Small intestine (tissue), 16 donors: Measurements from ENCODE around the gene BATF. TPM values are rescaled to one million over a fixed set of nuclear protein-coding genes. Genes with fewer than 3 reads are reported as not detected.
A peak's percentile ranks its signal among the peaks of the same experiment; 100 is the strongest.
"Not testable (repeated sequence)": the region's sequence is repeated elsewhere in the genome, so short reads cannot be mapped to it uniquely, and the experiment has no call there.

Experiments
- DNase-seq, 2 donors: peaks; one replicate each; pipeline versions ENCODE4 v3.0.0 to v3.0.0-alpha.2; 2013
- FAIRE-seq: peaks from 2 replicates; lab custom pipeline; 2012; peaks lifted over from hg19 to GRCh38; lab: Jason Lieb, UNC
- H3K27ac ChIP-seq, 3 donors: one replicate each; pipeline ENCODE4 v1.5.1; 2013; ENCODE audit warnings: low read length in 2 of 3, mild to moderate bottlenecking in 2 of 3, control low read depth in 1 of 3, inconsistent platforms in 1 of 3, low read depth in 1 of 3, moderate library complexity in 1 of 3
- H3K27me3 ChIP-seq, 3 donors: one replicate each; pipeline ENCODE4 v1.6.1; 2013; ENCODE audit warnings: low read length in 3 of 3, inconsistent platforms in 1 of 3; ENCODE audit not compliant: control insufficient read depth in 3 of 3, insufficient read depth in 3 of 3
- H3K36me3 ChIP-seq, 3 donors: one replicate each; pipeline ENCODE4 v1.6.1; 2013; ENCODE audit warnings: low read length in 3 of 3, inconsistent platforms in 1 of 3, low read depth in 1 of 3, mild to moderate bottlenecking in 1 of 3, moderate library complexity in 1 of 3; ENCODE audit not compliant: control insufficient read depth in 3 of 3, insufficient read depth in 2 of 3
- H3K4me1 ChIP-seq, 3 donors: one replicate each; pipeline ENCODE4 v1.6.1; 2013; ENCODE audit warnings: low read length in 2 of 3, inconsistent platforms in 1 of 3, low read depth in 1 of 3, mild to moderate bottlenecking in 1 of 3, moderate library complexity in 1 of 3; ENCODE audit not compliant: control insufficient read depth in 3 of 3, insufficient read depth in 2 of 3
- H3K4me3 ChIP-seq, 3 donors: one replicate each; pipeline ENCODE4 v1.5.1; 2013; ENCODE audit warnings: low read length in 3 of 3, control low read depth in 1 of 3, inconsistent platforms in 1 of 3, low read depth in 1 of 3, mild to moderate bottlenecking in 1 of 3, moderate library complexity in 1 of 3
- H3K9me3 ChIP-seq, 2 donors: one replicate each; pipeline ENCODE4 v1.6.1; 2013; ENCODE audit warnings: low read depth in 1 of 2, low read length in 1 of 2; ENCODE audit not compliant: control insufficient read depth in 2 of 2, insufficient read depth in 1 of 2
- WGBS, 3 donors: extraction: QIAGEN DNeasy Blood & Tissue Kit; methylation state at CpG; one replicate each; pipeline ENCODE4 v1.1.7; 2013; 5-methylcytosine and 5-hydroxymethylcytosine counted together
- long read RNA-seq, 10 donors: transcript quantifications; one replicate each; lab custom pipeline, GENCODE V29; 2026
- polyA plus RNA-seq, 4 donors: library from polyadenylated mRNA; stranded (reverse) in 3 of 4; unstranded in 1 of 4; fragments of 200-250 nt in 3 of 4; fragments of 120-200 nt in 1 of 4; gene quantifications; one replicate each; pipeline versions ENCODE4 v1.2.1 to v1.2.3, GENCODE V29; 2013
- donor health status: healthy with polysubstance abuse.
- donor health status: control.
- donor health status: control.
- donor health status: Bipolar disorder and iron deficiency.
- donor health status: healthy.

The BATF gene
- polyA plus RNA-seq, result 1 to 10 TPM in 3 of 4 donors, under 1 TPM in 1; 0.74 to 5.9 (median 4.7) TPM
- long read RNA-seq, donor 1, result 0 reads
- long read RNA-seq, donor 2, result 0 reads
- long read RNA-seq, donor 3, partial matches to known transcripts, result 0 of 1 reads
- long read RNA-seq, donor 3, other reads (novel, unspliced or antisense), result 0 of 1 reads
- long read RNA-seq, donor 4, result 0 reads
- long read RNA-seq, donor 5, result 0 reads
- long read RNA-seq, donor 6, partial matches to known transcripts, result 0 of 1 reads
- long read RNA-seq, donor 6, other reads (novel, unspliced or antisense), result 0 of 1 reads
- long read RNA-seq, donor 7, result 0 reads
- long read RNA-seq, donor 8, partial matches to known transcripts, result 0 of 2 reads
- long read RNA-seq, donor 8, other reads (novel, unspliced or antisense), result 0 of 2 reads
- long read RNA-seq, donor 9, result 0 reads
- long read RNA-seq, donor 10, partial matches to known transcripts, result 0 of 1 reads
- long read RNA-seq, donor 10, other reads (novel, unspliced or antisense), result 0 of 1 reads

- Histone ChIP-seq H3K9me3 (no peaks in the 10 kb centered on the region), H3K4me3 (peak within 1 kb of the TSS; percentile 8 to 49 (median 38)), H3K27ac (peak within 1 kb of the TSS; percentile 11 to 74 (median 71)), H3K27me3 (no peaks in the 10 kb centered on the region), H3K4me1 (peaks cover 9 to 19% (median 9%) of the 10 kb centered on the region in 3 donors), H3K36me3 (no peaks in the 10 kb centered on the region)
- DNase-seq, result peak in 1 of 2 donors; percentile 61
- 53 to 72% (median 58%) methylated on average over 13 of the region's 13 CpGs for WGBS, 3 donors
- FAIRE-seq, result no peak
These were observed at the start of gene BATF for GRCh38 chr14:75522224-75522982. BATF (plus strand) TSS chr14:75522469; CDS start chr14:75522683, 214 bp downstream.

- H3K4me1 ChIP-seq, result peaks cover 0 to 15% (median 0%) of the 10 kb centered on the region in 3 donors
- peak; percentile 90 to 97 for DNase-seq
- peak overlapping the region in 1 of 3 donors; percentile 60 for H3K27ac ChIP-seq
- H3K9me3 ChIP-seq, H3K27me3 ChIP-seq, FAIRE-seq, H3K4me3 ChIP-seq: not testable (repeated sequence)
- 22 to 64% (median 37%) methylated on average over 6 of the region's 6 CpGs for WGBS, 3 donors
- H3K36me3 ChIP-seq, result peaks cover 7 to 36% (median 8%) of the 10 kb centered on the region in 3 donors
These were observed 48.1 kb upstream of the BATF start for GRCh38 chr14:75474127-75474526.

GRCh38 chr14:75476274-75476995 is 45.8 kb upstream of the BATF start:
- DNase-seq, result peak; percentile 55 to 82
- Histone ChIP-seq H3K27me3 (no peaks in the 10 kb centered on the region), H3K4me3 (no peak overlapping the region), H3K36me3 (peaks cover 0 to 17% (median 0%) of the 10 kb centered on the region in 3 donors), H3K27ac (peak overlapping the region in 1 of 3 donors; percentile 52), H3K4me1 (peaks cover 0 to 15% (median 0%) of the 10 kb centered on the region in 3 donors), H3K9me3 (no peaks in the 10 kb centered on the region)
- 30 to 54% (median 39%) methylated on average over 11 of the region's 11 CpGs for WGBS, 3 donors
- FAIRE-seq, result no peak

- peaks cover 0 to 15% (median 0%) of the 10 kb centered on the region in 3 donors for H3K4me1 ChIP-seq
- no peak overlapping the region for H3K27ac ChIP-seq
- 88 to 94% (median 91%) methylated on average over 5 of the region's 5 CpGs for WGBS, 3 donors
- DNase-seq (no peak), FAIRE-seq (no peak)
- H3K9me3 ChIP-seq, result no peaks in the 10 kb centered on the region
- no peaks in the 10 kb centered on the region for H3K27me3 ChIP-seq
- H3K4me3 ChIP-seq, result no peak overlapping the region
- H3K36me3 ChIP-seq, result peaks cover 0 to 5% (median 0%) of the 10 kb centered on the region in 3 donors
These were observed 44.4 kb upstream of the BATF start for GRCh38 chr14:75477881-75478280.

GRCh38 chr14:75479770-75480600 is 42.3 kb upstream of the BATF start:
- H3K27ac ChIP-seq, result no peak overlapping the region
- H3K9me3 ChIP-seq, result no peaks in the 10 kb centered on the region
- peak in 1 of 2 donors; percentile 15 for DNase-seq
- peaks cover 0 to 5% (median 0%) of the 10 kb centered on the region in 3 donors for H3K36me3 ChIP-seq
- no peak for FAIRE-seq
- no peak overlapping the region for H3K4me3 ChIP-seq
- H3K27me3 ChIP-seq, result no peaks in the 10 kb centered on the region
- peaks cover 0 to 10% (median 0%) of the 10 kb centered on the region in 3 donors for H3K4me1 ChIP-seq
- 61 to 65% (median 65%) methylated on average over 11 of the region's 11 CpGs for WGBS, 3 donors

DNA sequence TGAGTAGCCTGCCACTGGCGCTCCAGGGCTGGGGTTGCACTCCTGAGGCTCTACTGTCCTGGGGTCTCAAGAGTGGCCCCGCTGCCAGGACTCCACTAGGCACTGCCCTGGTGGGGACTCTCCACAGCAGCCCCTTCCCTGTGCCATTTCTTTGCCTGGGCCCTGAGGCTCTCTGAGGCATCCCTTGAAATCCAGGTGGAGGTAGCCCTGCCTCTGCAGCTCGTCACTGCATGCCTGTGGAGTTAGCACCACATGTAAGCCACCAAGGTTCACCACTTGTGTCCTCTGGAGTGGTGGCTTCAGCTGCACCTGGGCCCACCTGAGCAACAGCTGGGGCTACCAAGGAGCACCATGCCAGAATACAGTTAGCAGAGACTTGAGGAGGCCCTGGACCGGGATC is 39.9 kb upstream of the BATF start:
- H3K36me3 ChIP-seq, result no peaks in the 10 kb centered on the region
- no peaks in the 10 kb centered on the region for H3K4me1 ChIP-seq
- FAIRE-seq, result no peak
- no peak for DNase-seq
- no peak overlapping the region for H3K27ac ChIP-seq
- H3K27me3 ChIP-seq, result peaks cover 0 to 4% (median 0%) of the 10 kb centered on the region in 3 donors
- WGBS, 3 donors, result 94 to 97% (median 96%) methylated on average over 4 of the region's 4 CpGs
- H3K4me3 ChIP-seq, result no peak overlapping the region
- no peaks in the 10 kb centered on the region for H3K9me3 ChIP-seq

- Histone ChIP-seq H3K27me3 (peaks cover 0 to 4% (median 0%) of the 10 kb centered on the region in 3 donors), H3K4me1 (no peaks in the 10 kb centered on the region), H3K36me3 (no peaks in the 10 kb centered on the region), H3K9me3 (no peaks in the 10 kb centered on the region), H3K4me3 (no peak overlapping the region), H3K27ac (no peak overlapping the region)
- WGBS, 3 donors, result 45 to 61% (median 57%) methylated on average over 4 of the region's 4 CpGs
- FAIRE-seq (no peak), DNase-seq (peak in 1 of 2 donors; percentile 22)
These were observed 37.4 kb upstream of the BATF start for GRCh38 chr14:75484711-75485429.
